Transverse colon (tissue), 4 donors: ENCODE data around the gene PLEKHG4B.

Experiments
- CTCF ChIP-seq, 5 experiments: fragments of 200-600 bp in 3 of 5; fragments of 450-650 bp in 2 of 5; sonication (generic) in 3 of 5; IDR thresholded peaks; 1 replicate in 2 of 5; 2 replicates in 3 of 5; pipeline ENCODE4 v1.5.1; 2016 to 2017; ENCODE audit warnings: antibody characterized with exemption in 5 of 5, inconsistent platforms in 3 of 5, mild to moderate bottlenecking in 2 of 5, moderate library complexity in 1 of 5
- EP300 ChIP-seq: sonication (generic); formaldehyde crosslinking; IDR thresholded peaks from one replicate; pipeline ENCODE4 v1.6.1; 2017; ENCODE audit warnings: antibody characterized with exemption, low read depth
- POLR2A ChIP-seq: fragments of 450-650 bp; IDR thresholded peaks from one replicate; pipeline ENCODE4 v1.6.1; 2016; ENCODE audit warnings: antibody characterized with exemption, mild to moderate bottlenecking, moderate library complexity
- POLR2AphosphoS5 ChIP-seq, 3 donors: sonication (generic); formaldehyde crosslinking; IDR thresholded peaks; one replicate each; pipeline ENCODE4 v1.6.1; 2016; ENCODE audit warnings: antibody characterized with exemption in 3 of 3

GRCh38 chr5:219460-219863 is 127.5 kb downstream of the PLEKHG4B start:
- TF ChIP-seq CTCF (IDR thresholded peaks at IDR 0.05) (no peak), EP300 (no peak), POLR2A (no peak), POLR2AphosphoS5 (IDR thresholded peaks at IDR 0.05) (no peak)
